Subcutaneous abdominal adipose tissue (tissue), 5 donors: ENCODE results near the gene GALNT6.

ENCODE experiments used
- H3K27ac ChIP-seq: one replicate; pipeline ENCODE4 v1.7.0; 2013; ENCODE audit warnings: low read depth, mild to moderate bottlenecking, inconsistent platforms, low read length, moderate library complexity
- H3K27me3 ChIP-seq, 5 donors: one replicate each; pipeline ENCODE4 v1.7.0; 2013; ENCODE audit warnings: low read length in 5 of 5, inconsistent platforms in 1 of 5; ENCODE audit not compliant: control insufficient read depth in 5 of 5, insufficient read depth in 4 of 5
- H3K36me3 ChIP-seq, 5 donors: one replicate each; pipeline ENCODE4 v1.7.0; 2013; ENCODE audit warnings: low read length in 5 of 5; ENCODE audit not compliant: control insufficient read depth in 5 of 5, insufficient read depth in 5 of 5
- H3K4me1 ChIP-seq, 5 donors: one replicate each; pipeline ENCODE4 v1.7.0; 2013; ENCODE audit warnings: low read length in 5 of 5, mild to moderate bottlenecking in 3 of 5, moderate library complexity in 1 of 5; ENCODE audit not compliant: control insufficient read depth in 5 of 5, insufficient read depth in 5 of 5
- H3K4me3 ChIP-seq, 5 donors: one replicate each; pipeline ENCODE4 v1.7.0; 2013; ENCODE audit warnings: low read length in 5 of 5, low read depth in 1 of 5
- H3K9ac ChIP-seq, 5 donors: one replicate each; pipeline ENCODE4 v1.7.0; 2013; ENCODE audit warnings: low read length in 5 of 5, mild to moderate bottlenecking in 4 of 5, moderate library complexity in 3 of 5
- H3K9me3 ChIP-seq, 5 donors: one replicate each; pipeline ENCODE4 v1.7.0; 2013; ENCODE audit warnings: low read length in 5 of 5; ENCODE audit not compliant: control insufficient read depth in 5 of 5
- donor health status: healthy.
- donor health status: healthy.
- donor health status: healthy.
- donor health status: healthy.
- donor health status: healthy.

GALNT6 gene

GRCh38 chr12:51395283-51396230 lies 4.4 kb upstream of the GALNT6 start:
- no peak overlapping the region for H3K9ac ChIP-seq
- no peak overlapping the region for H3K27ac ChIP-seq
- H3K36me3 ChIP-seq: no peaks in the 10 kb centered on the region
- peaks cover 0 to 21% (median 10%) of the 10 kb centered on the region in 5 donors for H3K27me3 ChIP-seq
- peaks cover 0 to 38% (median 14%) of the 10 kb centered on the region in 5 donors for H3K4me1 ChIP-seq
- H3K4me3 ChIP-seq: no peak overlapping the region
- H3K9me3 ChIP-seq: no peaks in the 10 kb centered on the region

DNA sequence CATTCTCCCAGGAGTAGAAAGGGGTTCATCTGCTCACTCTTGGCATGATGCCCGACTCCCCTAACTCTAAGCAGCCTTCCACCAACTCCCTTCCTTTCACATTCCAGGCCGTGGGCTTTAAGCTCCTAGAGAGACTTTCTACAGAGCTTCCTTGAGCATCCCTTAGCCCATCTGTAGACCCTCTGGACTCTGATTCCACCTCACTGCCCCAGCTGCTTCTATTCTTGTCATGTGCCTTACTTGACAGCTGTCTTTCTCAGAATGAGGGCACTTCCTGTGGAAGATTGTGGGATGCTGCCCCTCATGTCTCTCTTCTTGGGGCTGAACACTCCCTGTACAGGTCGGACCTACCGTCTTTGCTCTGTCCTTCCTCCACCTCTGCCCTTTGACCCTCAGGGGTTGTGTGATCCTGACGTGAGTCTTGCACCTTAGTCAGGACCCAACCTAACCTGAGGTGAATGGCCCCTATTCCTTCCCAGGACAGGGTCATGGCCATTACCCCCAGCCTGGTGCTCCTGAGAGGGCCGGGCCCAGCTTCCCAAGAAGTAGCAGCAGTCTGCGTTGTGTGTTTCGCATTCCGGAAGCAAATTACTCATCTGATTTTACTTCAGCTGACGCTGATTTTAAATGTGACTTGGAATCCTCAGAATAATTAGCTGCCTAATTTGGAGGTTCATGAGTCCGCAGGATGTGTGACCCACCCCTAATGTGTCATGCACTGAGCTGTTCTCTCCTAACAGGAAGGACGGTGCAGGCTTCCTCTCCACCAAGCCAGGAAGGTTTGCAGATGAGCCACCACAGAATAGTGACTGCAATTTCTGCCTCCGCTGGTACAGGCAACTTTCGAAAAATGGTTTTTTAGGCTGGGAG lies 2.7 kb upstream of the GALNT6 start:
- H3K9ac ChIP-seq: no peak overlapping the region

DNA sequence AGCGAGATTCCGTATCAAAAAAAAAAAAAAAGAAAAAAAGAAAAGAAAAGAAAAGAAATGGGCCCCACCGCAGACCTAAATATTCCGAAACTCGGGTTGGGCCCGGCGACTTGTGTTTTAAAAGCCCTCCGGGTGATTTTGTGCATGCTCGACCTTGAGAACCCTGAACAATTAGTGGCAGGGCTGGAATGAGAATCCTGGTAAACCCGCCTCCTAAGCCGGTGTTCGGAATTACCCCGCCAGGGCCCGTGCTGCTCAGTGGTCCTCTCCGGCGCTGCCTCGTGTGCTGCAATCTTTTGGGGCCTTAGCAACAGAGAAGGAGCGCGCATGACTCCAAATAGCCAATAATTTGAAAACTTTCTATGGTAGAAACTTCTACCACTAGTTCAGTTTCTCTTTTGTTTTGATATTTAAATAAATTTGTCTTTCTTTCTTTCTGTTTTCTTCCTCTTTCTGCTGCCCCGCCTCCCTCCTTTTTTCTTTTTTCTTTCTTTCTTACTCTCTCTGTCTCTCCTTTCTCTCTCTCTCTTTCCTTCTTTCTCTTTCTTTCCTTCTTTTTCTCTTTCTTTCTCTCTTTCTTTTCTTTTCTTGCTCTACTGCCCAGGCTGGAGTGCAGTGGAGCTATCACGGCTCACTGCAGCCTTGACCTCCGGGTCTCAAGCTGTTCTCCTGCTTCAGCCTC lies 1.5 kb upstream of the GALNT6 start:
- Histone ChIP-seq H3K27ac (no peak overlapping the region), H3K4me3 (peak overlapping the region in 3 of 5 donors; percentile 22 to 61 (median 26)), H3K27me3 (peaks cover 0 to 19% (median 10%) of the 10 kb centered on the region in 5 donors), H3K9me3 (no peaks in the 10 kb centered on the region), H3K36me3 (no peaks in the 10 kb centered on the region), H3K9ac (no peak overlapping the region), H3K4me1 (peaks cover 0 to 54% (median 18%) of the 10 kb centered on the region in 5 donors)

More for the DNA sequence above, 2.7 kb upstream of the GALNT6 start:
- Histone ChIP-seq H3K27me3 (peaks cover 0 to 19% (median 10%) of the 10 kb centered on the region in 5 donors), H3K4me1 (peaks cover 0 to 43% (median 14%) of the 10 kb centered on the region in 5 donors), H3K9me3 (no peaks in the 10 kb centered on the region), H3K4me3 (no peak overlapping the region), H3K36me3 (no peaks in the 10 kb centered on the region), H3K27ac (no peak overlapping the region)

DNA sequence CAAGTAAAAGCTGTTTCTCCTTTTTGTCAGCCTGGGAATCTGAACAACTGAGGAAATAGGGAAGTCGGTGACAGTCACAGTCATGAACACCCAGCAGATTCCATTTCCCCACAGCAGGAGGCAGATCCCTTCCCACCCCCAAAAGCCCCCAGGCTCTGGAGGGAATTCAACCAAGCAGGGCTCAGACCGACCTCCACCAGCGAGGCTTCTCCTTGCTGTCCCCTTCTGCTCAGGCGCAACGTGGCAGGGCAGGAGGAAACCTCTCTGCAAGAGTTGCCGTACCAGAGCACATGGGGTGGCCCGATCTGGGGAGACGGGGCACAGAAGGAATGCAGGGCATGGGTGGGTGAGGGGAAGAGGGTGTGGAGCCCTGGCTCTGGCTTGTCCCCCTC lies 319 bp downstream of the GALNT6 start:
- Histone ChIP-seq H3K9me3 (no peaks in the 10 kb centered on the region), H3K36me3 (no peaks in the 10 kb centered on the region), H3K27me3 (peaks cover 0 to 19% (median 10%) of the 10 kb centered on the region in 5 donors), H3K4me1 (peaks cover 0 to 57% (median 19%) of the 10 kb centered on the region in 5 donors), H3K9ac (peak overlapping the region in 4 of 5 donors; percentile 24 to 65 (median 62)), H3K27ac (peak overlapping the region; percentile 60), H3K4me3 (peak overlapping the region; percentile 51 to 65 (median 61))

DNA sequence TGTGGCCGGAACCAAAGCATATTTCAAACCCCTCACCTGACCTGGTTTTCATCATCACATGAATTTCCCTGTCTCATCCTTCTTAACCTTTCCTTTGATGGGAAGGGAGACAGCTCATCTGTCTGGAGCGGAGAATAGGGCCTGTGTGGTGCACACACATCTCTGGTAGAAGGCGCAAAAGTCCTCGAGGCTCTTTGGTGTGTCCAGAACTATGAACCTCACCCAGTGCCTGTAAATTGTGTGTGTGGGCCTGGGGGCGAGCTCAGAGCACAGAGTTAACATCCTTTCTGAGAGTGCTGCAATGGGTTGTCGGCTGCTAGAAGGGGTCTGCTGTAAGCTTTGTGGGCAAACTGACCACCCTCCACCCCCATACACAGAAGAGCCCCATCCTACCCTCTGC lies 749 bp downstream of the GALNT6 start:
- Histone ChIP-seq H3K27ac (no peak overlapping the region), H3K9ac (no peak overlapping the region), H3K27me3 (peaks cover 0 to 19% (median 10%) of the 10 kb centered on the region in 5 donors), H3K36me3 (no peaks in the 10 kb centered on the region), H3K4me1 (peaks cover 0 to 53% (median 19%) of the 10 kb centered on the region in 5 donors), H3K4me3 (peak overlapping the region in 1 of 5 donors; percentile 61), H3K9me3 (no peaks in the 10 kb centered on the region)

DNA sequence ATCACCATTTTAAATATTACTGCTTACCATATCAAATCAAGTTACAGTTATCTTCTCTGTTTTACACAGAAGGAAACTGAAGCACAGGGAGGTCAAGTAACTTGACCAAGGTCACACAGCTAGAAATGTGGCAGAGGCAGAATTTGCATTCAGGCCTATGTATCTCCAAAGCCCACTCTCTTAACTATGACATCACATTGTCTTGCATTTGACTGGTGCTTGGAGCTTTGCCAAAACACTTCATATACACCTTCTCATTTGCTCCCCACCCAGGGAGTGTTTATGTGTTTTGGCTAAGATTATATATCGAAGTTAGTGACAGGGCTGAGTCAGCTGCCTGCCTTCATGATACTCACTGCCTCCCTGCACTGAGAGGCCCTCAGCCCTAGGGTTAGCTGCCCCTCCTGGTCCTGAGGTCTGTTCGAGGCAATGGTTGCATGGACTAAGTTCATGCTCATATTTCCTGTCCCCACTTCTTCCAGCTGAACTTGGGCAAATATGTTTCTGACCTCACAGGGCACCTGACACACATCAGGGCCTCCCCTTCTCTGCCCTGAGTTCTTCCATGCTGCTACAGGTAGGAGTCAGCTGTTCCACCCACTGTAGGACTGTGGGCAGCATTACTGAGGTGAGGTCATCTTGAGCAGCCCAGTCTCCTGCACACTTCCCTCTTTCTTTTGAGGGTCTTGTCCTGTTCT lies 1.8 kb downstream of the GALNT6 start:
- peaks cover 0 to 19% (median 10%) of the 10 kb centered on the region in 5 donors for H3K27me3 ChIP-seq
- H3K36me3 ChIP-seq: no peaks in the 10 kb centered on the region
- H3K9ac ChIP-seq: no peak overlapping the region

GRCh38 chr12:51388846-51389245 lies 2.4 kb downstream of the GALNT6 start:
- no peak overlapping the region for H3K9ac ChIP-seq
- peaks cover 0 to 19% (median 10%) of the 10 kb centered on the region in 5 donors for H3K27me3 ChIP-seq
- no peak overlapping the region for H3K27ac ChIP-seq
- no peaks in the 10 kb centered on the region for H3K36me3 ChIP-seq
- no peak overlapping the region for H3K4me3 ChIP-seq
- H3K4me1 ChIP-seq: peaks cover 0 to 42% (median 19%) of the 10 kb centered on the region in 5 donors
- H3K9me3 ChIP-seq: no peaks in the 10 kb centered on the region

More for the DNA sequence above, 1.8 kb downstream of the GALNT6 start:
- H3K27ac ChIP-seq: no peak overlapping the region
- peaks cover 0 to 45% (median 19%) of the 10 kb centered on the region in 5 donors for H3K4me1 ChIP-seq
- no peak overlapping the region for H3K4me3 ChIP-seq
- no peaks in the 10 kb centered on the region for H3K9me3 ChIP-seq

DNA sequence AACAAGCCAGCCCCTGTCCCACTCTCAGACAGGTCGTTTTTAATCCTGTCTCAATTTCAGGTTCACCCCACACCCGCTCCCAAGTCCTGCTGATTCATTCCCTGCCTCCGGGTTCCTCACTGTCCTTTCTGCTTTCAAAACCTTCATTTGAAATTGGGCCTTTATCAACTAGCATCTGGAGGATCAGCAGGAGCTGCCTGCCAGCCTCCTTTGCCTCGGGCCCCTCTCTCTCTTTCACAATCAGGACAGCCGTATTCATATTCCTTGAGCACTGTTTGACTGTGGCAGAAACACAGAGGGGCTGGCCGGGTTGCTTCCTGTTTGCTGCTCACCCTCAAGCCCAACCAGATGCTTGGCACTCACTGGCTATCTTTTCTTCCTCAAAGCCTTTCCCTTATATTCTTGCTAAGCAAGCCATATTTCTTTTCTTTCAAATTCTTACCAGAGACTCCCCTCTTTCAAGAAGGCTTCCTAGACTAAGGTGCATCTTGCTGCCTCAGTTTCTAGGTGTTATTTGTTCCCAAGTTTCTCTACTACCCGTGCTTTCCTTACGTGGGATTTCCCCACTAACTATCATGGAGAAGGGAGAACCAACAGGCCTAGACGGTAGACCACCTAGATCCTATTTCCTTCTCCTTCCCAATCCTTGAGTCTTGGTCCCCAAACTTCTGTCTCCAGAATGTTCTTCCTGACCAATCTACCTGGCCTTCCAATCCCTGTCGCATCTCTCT lies 3.0 kb downstream of the GALNT6 start:
- Histone ChIP-seq H3K27me3 (peaks cover 0 to 18% (median 8%) of the 10 kb centered on the region in 5 donors), H3K36me3 (no peaks in the 10 kb centered on the region), H3K27ac (no peak overlapping the region), H3K4me3 (no peak overlapping the region), H3K4me1 (peaks cover 0 to 37% (median 19%) of the 10 kb centered on the region in 5 donors), H3K9me3 (no peaks in the 10 kb centered on the region), H3K9ac (no peak overlapping the region)
